CD14-positive monocyte (primary cell): ENCODE results near the gene RAB19. TPM values are rescaled to one million over a fixed set of nuclear protein-coding genes. Genes with fewer than 3 reads are reported as not detected.

Experiments
- DNase-seq, 3 donors: peaks; one replicate each; pipeline ENCODE4 v3.0.0-alpha.2; 2011 to 2022
- H2AFZ ChIP-seq: 2 replicates; pipeline ENCODE4 v1.6.0; 2012; ENCODE audit warnings: mild to moderate bottlenecking, low read depth, low read length, inconsistent platforms; ENCODE audit not compliant: insufficient read depth, poor library complexity, severe bottlenecking
- H3K27ac ChIP-seq, 2 donors: 1 replicate in 1 of 2; 2 replicates in 1 of 2; pipeline ENCODE4 v1.5.1; 2012 to 2013; ENCODE audit warnings: low read length in 2 of 2, control low read depth in 1 of 2, inconsistent platforms in 1 of 2, low read depth in 1 of 2, mild to moderate bottlenecking in 1 of 2
- H3K27me3 ChIP-seq, 2 donors: one replicate each; pipeline versions ENCODE4 v1.6.0 to v1.6.1; 2011 to 2013; ENCODE audit warnings: low read length in 2 of 2; ENCODE audit not compliant: control insufficient read depth in 2 of 2, insufficient read depth in 2 of 2
- H3K36me3 ChIP-seq, 2 donors: replicated peaks in 1 of 2; 1 replicate in 1 of 2; 2 replicates in 1 of 2; pipeline versions ENCODE4 v1.5.1 to v1.6.1; 2012 to 2013; ENCODE audit warnings: low read length in 2 of 2, control low read depth in 1 of 2, inconsistent platforms in 1 of 2, mild to moderate bottlenecking in 1 of 2; ENCODE audit not compliant: insufficient read depth in 2 of 2, control insufficient read depth in 1 of 2
- H3K4me1 ChIP-seq, 2 donors: 1 replicate in 1 of 2; 2 replicates in 1 of 2; pipeline versions ENCODE4 v1.5.1 to v1.6.1; 2012 to 2013; ENCODE audit warnings: low read length in 2 of 2, control low read depth in 1 of 2, inconsistent platforms in 1 of 2, mild to moderate bottlenecking in 1 of 2, moderate library complexity in 1 of 2; ENCODE audit not compliant: insufficient read depth in 2 of 2, control insufficient read depth in 1 of 2
- H3K4me2 ChIP-seq: replicated peaks from 2 replicates; pipeline ENCODE3; 2012; ENCODE audit warnings: low read length, moderate library complexity, mild to moderate bottlenecking; ENCODE audit not compliant: poor library complexity, severe bottlenecking; ENCODE audit errors: extremely low read depth
- H3K4me3 ChIP-seq, 3 experiments: fragments of 200-600 bp in 1 of 3; sonication (generic) in 1 of 3; replicated peaks in 1 of 3; 1 replicate in 2 of 3; 2 replicates in 1 of 3; pipeline ENCODE4 v1.5.1; 2011 to 2013; ENCODE audit warnings: low read length in 3 of 3, mild to moderate bottlenecking in 3 of 3, control low read depth in 2 of 3, low read depth in 2 of 3, inconsistent platforms in 1 of 3, moderate library complexity in 1 of 3
- H3K79me2 ChIP-seq: 2 replicates; pipeline ENCODE4 v1.6.0; 2012; ENCODE audit warnings: mild to moderate bottlenecking, control low read depth, inconsistent platforms, low read length, moderate library complexity; ENCODE audit not compliant: insufficient read depth
- H3K9ac ChIP-seq: 2 replicates; pipeline ENCODE4 v1.6.0; 2017; ENCODE audit warnings: low read length, mild to moderate bottlenecking; ENCODE audit not compliant: insufficient read depth, poor library complexity, severe bottlenecking
- H3K9me3 ChIP-seq, 2 donors: replicated peaks in 1 of 2; 1 replicate in 1 of 2; 2 replicates in 1 of 2; pipeline versions ENCODE4 v1.5.1 to v1.6.1; 2012 to 2013; ENCODE audit warnings: low read length in 2 of 2, control low read depth in 1 of 2; ENCODE audit not compliant: control insufficient read depth in 1 of 2, insufficient read depth in 1 of 2
- H4K20me1 ChIP-seq: 2 replicates; pipeline ENCODE4 v1.6.0; 2012; ENCODE audit warnings: mild to moderate bottlenecking, low read length, control low read depth, moderate library complexity; ENCODE audit not compliant: insufficient read depth
- H3K27ac Mint-ChIP-seq, 7 donors: one replicate each; pipeline ENCODE4 v1.8.0; 2020; ENCODE audit warnings: mild to moderate bottlenecking in 7 of 7, mixed read lengths in 7 of 7, moderate library complexity in 6 of 7, inconsistent platforms in 2 of 7
- H3K27me3 Mint-ChIP-seq, 3 donors: one replicate each; pipeline ENCODE4 v1.8.0; 2021 to 2022; ENCODE audit warnings: low read depth in 3 of 3, mild to moderate bottlenecking in 3 of 3, mixed read lengths in 3 of 3, moderate library complexity in 3 of 3, inconsistent platforms in 1 of 3
- H3K36me3 Mint-ChIP-seq, 2 donors: one replicate each; pipeline ENCODE4 v1.8.0; 2020; ENCODE audit warnings: mixed read lengths in 2 of 2, inconsistent platforms in 1 of 2, mild to moderate bottlenecking in 1 of 2
- H3K4me1 Mint-ChIP-seq: one replicate; pipeline ENCODE4 v1.8.0; 2020; ENCODE audit warnings: mild to moderate bottlenecking, mixed read lengths
- H3K4me3 Mint-ChIP-seq, 2 donors: one replicate each; pipeline ENCODE4 v1.8.0; 2020; ENCODE audit warnings: mild to moderate bottlenecking in 2 of 2, mixed read lengths in 2 of 2, moderate library complexity in 1 of 2
- H3K9me3 Mint-ChIP-seq, 7 donors: one replicate each; pipeline ENCODE4 v1.8.0; 2020 to 2022; ENCODE audit warnings: mixed read lengths in 7 of 7, mild to moderate bottlenecking in 6 of 7, moderate library complexity in 6 of 7, inconsistent platforms in 2 of 7
- CTCF ChIP-seq: fragments of 200-600 bp; IDR thresholded peaks from one replicate; pipeline ENCODE4 v1.8.0; 2022; ENCODE audit warnings: antibody characterized with exemption, mild to moderate bottlenecking
- WGBS: methylation state at CpG from one replicate; pipeline ENCODE4 v1.1.5; 2013; ENCODE audit warnings: missing lambda C conversion rate; ENCODE audit not compliant: insufficient coverage; 5-methylcytosine and 5-hydroxymethylcytosine counted together
- intact Hi-C, 2 donors: fragments of 100-400 bp; cut with micrococcal nuclease; formaldehyde crosslinking; loops; one replicate each; pipeline versions ENCODE4 v1.15.0 to v1.15.1; 2023
- polyA plus RNA-seq, 3 donors: library from polyadenylated mRNA; depleted of rRNA in 1 of 3; unstranded in 2 of 3; stranded (reverse) in 1 of 3; fragments of 300-500 nt in 2 of 3; fragments of >200 nt in 1 of 3; fragmentation: Illumina TruSeq in 2 of 3; gene quantifications; 1 replicate in 2 of 3; 2 replicates in 1 of 3; pipeline ENCODE4 v1.2.3, GENCODE V29; 2012 to 2021

The RAB19 gene
- polyA plus RNA-seq, 3 donors, result not detected

- H3K9me3 ChIP-seq, result no peaks in the 10 kb centered on the region
- H3K27me3 ChIP-seq, result no peaks in the 10 kb centered on the region
- Mint-ChIP-seq H3K4me3 (no peak overlapping the region), H3K4me1 (peaks cover 5% of the 10 kb centered on the region), H3K27ac (peak overlapping the region in 1 of 7 donors; percentile 86), H3K9me3 (peaks cover 0 to 3% (median 0%) of the 10 kb centered on the region in 7 donors), H3K36me3 (peaks cover 40 to 63% of the 10 kb centered on the region in 2 donors), H3K27me3 (peaks cover 0 to 2% (median 2%) of the 10 kb centered on the region in 3 donors)
- no peak for TF ChIP-seq CTCF
- H3K36me3 ChIP-seq, result peaks cover 6 to 20% of the 10 kb centered on the region in 2 donors
- no peaks in the 10 kb centered on the region for H4K20me1 ChIP-seq
- no peak for DNase-seq
- no peak overlapping the region for H3K27ac ChIP-seq
- no peaks in the 10 kb centered on the region for H3K4me1 ChIP-seq
- no CpG with 5 or more reads among the region's 3 CpGs for WGBS
- no peak overlapping the region for H3K4me3 ChIP-seq
- H3K79me2 ChIP-seq, result no peaks in the 10 kb centered on the region
- H2AFZ ChIP-seq, result no peak overlapping the region
- no peak overlapping the region for H3K9ac ChIP-seq
- no peak overlapping the region for H3K4me2 ChIP-seq
- intact Hi-C loops, result no loop called here
These were observed 39.0 kb upstream of the RAB19 start for GRCh38 chr7:140364819-140365218.

- peaks cover 0 to 2% (median under 1%) of the 10 kb centered on the region in 3 donors for H3K27me3 Mint-ChIP-seq
- Histone ChIP-seq H3K4me3 (no peak overlapping the region), H3K27me3 (no peaks in the 10 kb centered on the region), H3K79me2 (no peaks in the 10 kb centered on the region), H3K36me3 (peaks cover 6 to 20% of the 10 kb centered on the region in 2 donors), H3K4me1 (no peaks in the 10 kb centered on the region), H4K20me1 (no peaks in the 10 kb centered on the region), H3K9me3 (no peaks in the 10 kb centered on the region), H2AFZ (no peak overlapping the region), H3K4me2 (no peak overlapping the region), H3K9ac (no peak overlapping the region), H3K27ac (no peak overlapping the region)
- peak overlapping the region in 1 of 7 donors; percentile 75 for H3K27ac Mint-ChIP-seq
- no peak overlapping the region for H3K4me3 Mint-ChIP-seq
- no peak for DNase-seq
- intact Hi-C loops, result no loop called here
- no peak for TF ChIP-seq CTCF
- peaks cover 5% of the 10 kb centered on the region for H3K4me1 Mint-ChIP-seq
- peaks cover 46 to 64% of the 10 kb centered on the region in 2 donors for H3K36me3 Mint-ChIP-seq
- peaks cover 0 to 3% (median 0%) of the 10 kb centered on the region in 7 donors for H3K9me3 Mint-ChIP-seq
- WGBS, result no CpG with 5 or more reads among the region's 9 CpGs
These were observed 36.3 kb upstream of the RAB19 start for GRCh38 chr7:140367528-140367927.
